T-cell (primary cell): Measurements from ENCODE around the gene TRAK2. TPM values are rescaled to one million over a fixed set of nuclear protein-coding genes. Genes with fewer than 3 reads are reported as not detected.

Experiments
- ATAC-seq, 4 experiments: fragments of 200-7000 bp in 3 of 4; fragments of 150-1000 bp in 1 of 4; cut with Tn5 transposase; replicated peaks in 1 of 4; 1 replicate in 3 of 4; 2 replicates in 1 of 4; pipeline ENCODE4 v1.10.0; 2021; ENCODE audit warnings: moderate library complexity in 3 of 4, mild to moderate bottlenecking in 2 of 4, moderate number of reproducible peaks in 1 of 4
- CTCF ChIA-PET, 2 donors: fragments of 300-600 bp; sonication (Branson Sonifier 250); formaldehyde crosslinking; loops; one replicate each; lab custom pipeline; 2022; ENCODE audit warnings: antibody characterized with exemption in 2 of 2; lab: Charles Lee
- POLR2A ChIA-PET, 2 donors: fragments of 300-600 bp; sonication (Branson Sonifier 250); formaldehyde crosslinking; loops; one replicate each; lab custom pipeline; 2022; ENCODE audit warnings: antibody characterized with exemption in 2 of 2; lab: Charles Lee
- DNase-seq, 35 experiments: peaks; one replicate each; pipeline versions ENCODE4 v3.0.0 to v3.0.0-alpha.2; 2013 to 2023
- H3K27ac ChIP-seq: one replicate; pipeline ENCODE4 v1.5.1; 2013; ENCODE audit warnings: low read length
- H3K27me3 ChIP-seq, 2 experiments: replicated peaks in 1 of 2; 1 replicate in 1 of 2; 2 replicates in 1 of 2; pipeline versions ENCODE4 v1.6.1 to v1.7.0; 2013; ENCODE audit warnings: low read length in 1 of 2, mixed read lengths in 1 of 2; ENCODE audit not compliant: control insufficient read depth in 2 of 2, insufficient read depth in 2 of 2; ENCODE audit errors: extremely low read depth in 1 of 2
- H3K36me3 ChIP-seq, 2 donors: 1 replicate in 1 of 2; 2 replicates in 1 of 2; pipeline versions ENCODE4 v1.6.1 to v1.7.0; 2013; ENCODE audit warnings: low read length in 1 of 2; ENCODE audit not compliant: control insufficient read depth in 2 of 2, insufficient read depth in 1 of 2; ENCODE audit errors: extremely low read depth in 1 of 2
- H3K4me1 ChIP-seq, 2 experiments: 1 replicate in 1 of 2; 2 replicates in 1 of 2; pipeline versions ENCODE4 v1.6.1 to v1.7.0; 2013; ENCODE audit warnings: low read length in 2 of 2, mixed read lengths in 1 of 2; ENCODE audit not compliant: insufficient read depth in 2 of 2, control insufficient read depth in 1 of 2; ENCODE audit errors: extremely low read depth in 1 of 2
- H3K4me3 ChIP-seq, 2 donors: 1 replicate in 1 of 2; 2 replicates in 1 of 2; pipeline versions ENCODE4 v1.5.1 to v1.7.0; 2013; ENCODE audit warnings: mild to moderate bottlenecking in 2 of 2, low read length in 1 of 2, moderate library complexity in 1 of 2; ENCODE audit not compliant: control insufficient read depth in 1 of 2; ENCODE audit errors: extremely low read depth in 1 of 2
- H3K9me3 ChIP-seq: 2 replicates; pipeline ENCODE4 v1.7.0; 2013
- H3K27ac Mint-ChIP-seq, 2 donors: one replicate each; pipeline ENCODE4 v1.8.0; 2020 to 2021; ENCODE audit warnings: mild to moderate bottlenecking in 2 of 2, mixed read lengths in 2 of 2
- H3K27me3 Mint-ChIP-seq, 2 donors: one replicate each; pipeline ENCODE4 v1.8.0; 2021 to 2022; ENCODE audit warnings: mixed read lengths in 2 of 2
- H3K36me3 Mint-ChIP-seq: one replicate; pipeline ENCODE4 v1.8.0; 2021; ENCODE audit warnings: mixed read lengths
- H3K4me1 Mint-ChIP-seq, 3 donors: one replicate each; pipeline ENCODE4 v1.8.0; 2020 to 2022; ENCODE audit warnings: mixed read lengths in 3 of 3, mild to moderate bottlenecking in 1 of 3
- H3K4me3 Mint-ChIP-seq, 3 donors: one replicate each; pipeline ENCODE4 v1.8.0; 2020 to 2022; ENCODE audit warnings: mild to moderate bottlenecking in 3 of 3, mixed read lengths in 3 of 3, moderate library complexity in 3 of 3
- H3K9me3 Mint-ChIP-seq, 3 donors: one replicate each; pipeline ENCODE4 v1.8.0; 2020 to 2022; ENCODE audit warnings: mixed read lengths in 3 of 3
- WGBS: methylation state at CpG from one replicate; pipeline ENCODE4 v1.1.5; 2013; ENCODE audit warnings: missing lambda C conversion rate; ENCODE audit not compliant: insufficient coverage; 5-methylcytosine and 5-hydroxymethylcytosine counted together
- total RNA-seq, 35 experiments: library from RNA in 6 of 35; stranded (reverse) in 6 of 35; fragments of 120-200 nt in 1 of 35; gene quantifications; one replicate each; pipeline versions ENCODE4 v1.2.1 to v1.2.4 and lab custom pipeline; 2013 to 2026

TRAK2 gene
- total RNA-seq, 5 donors from 2014 or later (not counting 1 experiment from before 2014, with no cell fraction given), result 39.5 to 47.9 (median 43.4) TPM

DNA sequence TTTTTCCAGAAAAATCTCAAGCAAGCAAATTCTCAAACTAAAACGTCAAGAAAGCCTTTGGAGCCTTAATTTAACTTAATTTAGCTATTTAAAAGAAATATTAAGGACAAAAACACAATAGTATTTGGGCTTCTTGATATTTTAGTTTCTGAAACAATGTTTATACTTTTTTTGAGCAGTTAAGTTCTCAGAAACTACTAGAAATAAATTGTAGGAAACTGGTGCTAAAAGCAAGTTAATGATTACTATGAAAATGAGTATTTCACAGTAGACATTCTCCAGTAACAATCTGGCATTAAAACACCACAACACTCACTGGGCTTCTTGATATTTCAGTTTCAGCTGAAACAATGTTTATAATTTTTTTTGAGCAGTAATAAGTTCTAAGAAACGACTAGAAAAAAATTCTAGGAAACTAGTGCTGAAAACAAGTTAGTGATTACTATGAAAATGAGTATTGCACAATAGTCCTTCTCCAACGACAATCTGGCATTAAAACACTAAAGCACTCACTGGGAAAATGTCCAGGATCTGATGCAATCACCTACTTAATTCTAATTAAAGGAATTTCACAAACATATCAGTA is 45.1 kb downstream of the TRAK2 start:
- no peaks in the 10 kb centered on the region for H3K27me3 Mint-ChIP-seq
- WGBS, result no CpG with 5 or more reads among the region's 3 CpGs
- no peaks in the 10 kb centered on the region for H3K9me3 ChIP-seq
- H3K4me3 ChIP-seq, result no peak overlapping the region
- H3K4me3 Mint-ChIP-seq, result peak overlapping the region in 1 of 3 donors; percentile 24
- peaks cover 3 to 5% of the 10 kb centered on the region in 2 experiments for H3K4me1 ChIP-seq
- ChIA-PET CTCF (no interaction called here), POLR2A (interaction anchor here in 1 of 2 donors (0.6 kb wide), 1 partner anchor 173 kb away, joined by 4 read pairs; no protein-coding TSS in a partner anchor)
- peaks cover 36% of the 10 kb centered on the region for H3K36me3 Mint-ChIP-seq
- ATAC-seq (peak in 1 of 4 experiments; percentile 33), DNase-seq (no peak)
- H3K27ac Mint-ChIP-seq, result peak overlapping the region; percentile 11 to 31
- H3K27me3 ChIP-seq, result no peaks in the 10 kb centered on the region
- H3K36me3 ChIP-seq, result peaks cover 0 to 17% of the 10 kb centered on the region in 2 donors
- H3K27ac ChIP-seq, result no peak overlapping the region
- peaks cover 49 to 67% (median 59%) of the 10 kb centered on the region in 3 donors for H3K4me1 Mint-ChIP-seq
- no peaks in the 10 kb centered on the region for H3K9me3 Mint-ChIP-seq

GRCh38 chr2:201404699-201405280 is 46.5 kb downstream of the TRAK2 start:
- H3K36me3 ChIP-seq, result peaks cover 0 to 17% of the 10 kb centered on the region in 2 donors
- no peaks in the 10 kb centered on the region for H3K9me3 ChIP-seq
- peaks cover 50 to 63% (median 51%) of the 10 kb centered on the region in 3 donors for H3K4me1 Mint-ChIP-seq
- peak overlapping the region in 1 of 2 donors; percentile 10 for H3K27ac Mint-ChIP-seq
- no peak overlapping the region for H3K4me3 ChIP-seq
- H3K36me3 Mint-ChIP-seq, result peaks cover 31% of the 10 kb centered on the region
- peaks cover 3 to 5% of the 10 kb centered on the region in 2 experiments for H3K4me1 ChIP-seq
- no peaks in the 10 kb centered on the region for H3K27me3 Mint-ChIP-seq
- H3K27me3 ChIP-seq, result no peaks in the 10 kb centered on the region
- DNase-seq (no peak), ATAC-seq (no peak)
- no peak overlapping the region for H3K4me3 Mint-ChIP-seq
- POLR2A ChIA-PET, result no interaction called here
- H3K27ac ChIP-seq, result no peak overlapping the region
- 50% methylated on average over 1 of the region's 3 CpGs for WGBS
- CTCF ChIA-PET, result no interaction called here
- no peaks in the 10 kb centered on the region for H3K9me3 Mint-ChIP-seq

- CTCF ChIA-PET, result no interaction called here
- Mint-ChIP-seq H3K27ac (no peak overlapping the region), H3K36me3 (peaks cover 37% of the 10 kb centered on the region), H3K9me3 (no peaks in the 10 kb centered on the region), H3K4me3 (no peak overlapping the region), H3K27me3 (no peaks in the 10 kb centered on the region), H3K4me1 (peaks cover 48 to 61% (median 54%) of the 10 kb centered on the region in 3 donors)
- no peaks in the 10 kb centered on the region for H3K27me3 ChIP-seq
- no peak overlapping the region for H3K4me3 ChIP-seq
- peaks cover 0 to 23% of the 10 kb centered on the region in 2 donors for H3K36me3 ChIP-seq
- POLR2A ChIA-PET, result no interaction called here
- no peak overlapping the region for H3K27ac ChIP-seq
- H3K4me1 ChIP-seq, result peaks cover 3 to 5% of the 10 kb centered on the region in 2 experiments
- 100% methylated on average over 1 of the region's 3 CpGs for WGBS
- no peak for DNase-seq
- no peaks in the 10 kb centered on the region for H3K9me3 ChIP-seq
- no peak for ATAC-seq
These were observed 47.4 kb downstream of the TRAK2 start for GRCh38 chr2:201403880-201404279.

- H3K27me3 Mint-ChIP-seq, result no peaks in the 10 kb centered on the region
- Histone ChIP-seq H3K9me3 (no peaks in the 10 kb centered on the region), H3K4me1 (peaks cover 3 to 5% of the 10 kb centered on the region in 2 experiments), H3K27me3 (no peaks in the 10 kb centered on the region), H3K36me3 (peaks cover 0 to 25% of the 10 kb centered on the region in 2 donors), H3K4me3 (no peak overlapping the region), H3K27ac (no peak overlapping the region)
- ChIA-PET CTCF (no interaction called here), POLR2A (no interaction called here)
- no peaks in the 10 kb centered on the region for H3K9me3 Mint-ChIP-seq
- DNase-seq (no peak), ATAC-seq (no peak)
- no peak overlapping the region for H3K27ac Mint-ChIP-seq
- H3K36me3 Mint-ChIP-seq, result peaks cover 39% of the 10 kb centered on the region
- H3K4me1 Mint-ChIP-seq, result peaks cover 46 to 59% (median 54%) of the 10 kb centered on the region in 3 donors
- 90% methylated on average over 2 of the region's 6 CpGs for whole genome bisulfite sequencing
- no peak overlapping the region for H3K4me3 Mint-ChIP-seq
These were observed 48.4 kb downstream of the TRAK2 start for GRCh38 chr2:201402651-201403562.

GRCh38 chr2:201401815-201402214 is 49.4 kb downstream of the TRAK2 start:
- H3K9me3 Mint-ChIP-seq, result no peaks in the 10 kb centered on the region

GRCh38 chr2:201396595-201396994 is 54.7 kb downstream of the TRAK2 start:
- Histone ChIP-seq H3K27me3 (no peaks in the 10 kb centered on the region), H3K27ac (no peak overlapping the region), H3K4me1 (no peaks in the 10 kb centered on the region), H3K4me3 (no peak overlapping the region), H3K9me3 (no peaks in the 10 kb centered on the region), H3K36me3 (peaks cover 0 to 57% of the 10 kb centered on the region in 2 donors)
- Mint-ChIP-seq H3K4me3 (no peak overlapping the region), H3K27me3 (no peaks in the 10 kb centered on the region), H3K36me3 (peaks cover 60% of the 10 kb centered on the region), H3K27ac (no peak overlapping the region), H3K4me1 (peaks cover 6 to 8% (median 8%) of the 10 kb centered on the region in 3 donors), H3K9me3 (no peaks in the 10 kb centered on the region)
- ChIA-PET POLR2A (no interaction called here), CTCF (no interaction called here)
- 94% methylated on average over 3 of the region's 8 CpGs for WGBS
- ATAC-seq (no peak), DNase-seq (no peak)

More at GRCh38 chr2:201401815-201402214, 49.4 kb downstream of the TRAK2 start:
- Histone ChIP-seq H3K27me3 (no peaks in the 10 kb centered on the region), H3K36me3 (peaks cover 0 to 36% of the 10 kb centered on the region in 2 donors), H3K4me3 (no peak overlapping the region), H3K4me1 (peaks cover 3 to 4% of the 10 kb centered on the region in 2 experiments), H3K27ac (no peak overlapping the region), H3K9me3 (no peaks in the 10 kb centered on the region)
- Mint-ChIP-seq H3K4me1 (peaks cover 38 to 52% (median 47%) of the 10 kb centered on the region in 3 donors), H3K4me3 (no peak overlapping the region), H3K27me3 (no peaks in the 10 kb centered on the region), H3K36me3 (peaks cover 44% of the 10 kb centered on the region), H3K27ac (no peak overlapping the region)
- ATAC-seq (no peak), DNase-seq (no peak)
- ChIA-PET CTCF (no interaction called here), POLR2A (no interaction called here)
- WGBS, result no CpG with 5 or more reads among the region's 3 CpGs
